HepG2 (cell line): ENCODE results near the gene CHCHD5.

Experiments
- CHD2 ChIP-seq: IDR thresholded peaks from 2 replicates; pipeline ENCODE4 v1.6.1; 2011; ENCODE audit warnings: low read depth, low read length, improper control_type of control experiment
- EHMT2 ChIP-seq: fragments of 200-600 bp; sonication (generic); IDR thresholded peaks from 2 replicates; pipeline ENCODE4 v1.7.0; 2017; ENCODE audit warnings: antibody characterized with exemption, low read depth, low read length, borderline replicate concordance
- ERF ChIP-seq: IDR thresholded peaks from 2 replicates; pipeline ENCODE4 v1.6.1; 2018; ENCODE audit warnings: missing biosample characterization, missing genetic modification reagents
- GABPA ChIP-seq, 2 experiments: IDR thresholded peaks; 2 replicates each; pipeline ENCODE4 v1.6.1; 2011 to 2016; ENCODE audit warnings: low read depth in 2 of 2, low read length in 1 of 2, missing biosample characterization in 1 of 2, missing genetic modification characterization in 1 of 2
- JUN ChIP-seq: sonication (generic); formaldehyde crosslinking; IDR thresholded peaks from 2 replicates; pipeline ENCODE4 v1.4.0; 2020; ENCODE audit warnings: mild to moderate bottlenecking, missing genetic modification reagents
- KDM5B ChIP-seq: sonication (generic); formaldehyde crosslinking; IDR thresholded peaks from 2 replicates; pipeline ENCODE4 v1.4.0; 2020; ENCODE audit warnings: missing genetic modification reagents, mild to moderate bottlenecking, borderline replicate concordance
- RAD21 ChIP-seq: fragments of 450-650 bp; formaldehyde crosslinking; IDR thresholded peaks from 2 replicates; pipeline ENCODE4 v1.5.0; 2020; ENCODE audit warnings: mild to moderate bottlenecking
- SP1 ChIP-seq, 2 experiments: fragments of 450-650 bp in 1 of 2; sonication (generic) in 1 of 2; formaldehyde crosslinking in 1 of 2; IDR thresholded peaks; 2 replicates each; pipeline versions ENCODE4 v1.4.0 to v1.6.1; 2016 to 2020; ENCODE audit warnings: missing genetic modification reagents in 1 of 2
- ZC3H4 ChIP-seq: sonication (generic); formaldehyde crosslinking; IDR thresholded peaks from 2 replicates; pipeline ENCODE4 v1.4.0; 2020; ENCODE audit warnings: missing genetic modification reagents, borderline replicate concordance
- ZFP1 ChIP-seq: IDR thresholded peaks from 2 replicates; pipeline ENCODE4 v1.6.1; 2016
- ZSCAN31 ChIP-seq: sonication (generic); formaldehyde crosslinking; IDR thresholded peaks from 2 replicates; pipeline ENCODE4 v1.5.0; 2020; ENCODE audit warnings: low read depth, mild to moderate bottlenecking, missing genetic modification reagents
- TF ChIP-seq, protein P1 (sequence below): sonication (generic); formaldehyde crosslinking; IDR thresholded peaks from 2 replicates; pipeline ENCODE4 v1.4.0; 2020; ENCODE audit warnings: missing genetic modification reagents, mild to moderate bottlenecking, borderline replicate concordance
- TF ChIP-seq, protein P2 (sequence below): fragments of 450-650 bp; IDR thresholded peaks from 2 replicates; pipeline ENCODE4 v1.6.1; 2016
- TF ChIP-seq, protein P3 (sequence below): sonication (generic); formaldehyde crosslinking; IDR thresholded peaks from 2 replicates; pipeline ENCODE4 v1.5.0; 2020; ENCODE audit warnings: mild to moderate bottlenecking, missing genetic modification reagents, moderate library complexity

DNA sequence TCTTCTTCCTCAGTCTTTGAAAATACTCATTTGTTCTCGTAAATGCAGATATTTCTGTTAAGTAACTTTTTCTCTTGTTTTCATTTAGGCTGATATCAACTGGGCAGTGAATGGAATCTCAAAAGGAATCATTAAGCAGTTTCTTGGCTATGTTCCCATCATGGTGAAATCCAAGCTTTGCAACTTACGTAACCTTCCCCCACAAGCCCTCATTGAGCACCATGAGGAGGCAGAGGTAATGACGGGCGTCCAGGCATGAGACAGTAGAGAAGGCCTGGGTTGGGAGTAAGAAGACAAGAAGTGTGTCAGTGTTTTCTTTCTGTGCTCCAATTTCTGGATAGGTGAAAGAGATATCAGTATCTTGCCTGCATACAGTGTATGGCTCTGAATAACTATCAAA lies 37.1 kb upstream of the CHCHD5 start:
- TF ChIP-seq KDM5B (CRISPR knock-in tag) (no peak), JUN (CRISPR knock-in tag) (no peak), GABPA (IDR thresholded peaks at IDR 0.05; ENCODE audit: low read depth, low read length) (no peak), GABPA (CRISPR knock-in tag; IDR thresholded peaks at IDR 0.05; ENCODE audit: low read depth) (no peak), EHMT2 (no peak), ERF (CRISPR knock-in tag) (no peak), ZFP1 (no peak), RAD21 (CRISPR knock-in tag) (no peak), SP1 (IDR thresholded peaks at IDR 0.05) (no peak), SP1 (CRISPR knock-in tag; IDR thresholded peaks at IDR 0.05) (no peak), ZSCAN31 (CRISPR knock-in tag) (no peak), CHD2 (no peak), ZC3H4 (CRISPR knock-in tag) (no peak)
- TF ChIP-seq, protein P1, sequence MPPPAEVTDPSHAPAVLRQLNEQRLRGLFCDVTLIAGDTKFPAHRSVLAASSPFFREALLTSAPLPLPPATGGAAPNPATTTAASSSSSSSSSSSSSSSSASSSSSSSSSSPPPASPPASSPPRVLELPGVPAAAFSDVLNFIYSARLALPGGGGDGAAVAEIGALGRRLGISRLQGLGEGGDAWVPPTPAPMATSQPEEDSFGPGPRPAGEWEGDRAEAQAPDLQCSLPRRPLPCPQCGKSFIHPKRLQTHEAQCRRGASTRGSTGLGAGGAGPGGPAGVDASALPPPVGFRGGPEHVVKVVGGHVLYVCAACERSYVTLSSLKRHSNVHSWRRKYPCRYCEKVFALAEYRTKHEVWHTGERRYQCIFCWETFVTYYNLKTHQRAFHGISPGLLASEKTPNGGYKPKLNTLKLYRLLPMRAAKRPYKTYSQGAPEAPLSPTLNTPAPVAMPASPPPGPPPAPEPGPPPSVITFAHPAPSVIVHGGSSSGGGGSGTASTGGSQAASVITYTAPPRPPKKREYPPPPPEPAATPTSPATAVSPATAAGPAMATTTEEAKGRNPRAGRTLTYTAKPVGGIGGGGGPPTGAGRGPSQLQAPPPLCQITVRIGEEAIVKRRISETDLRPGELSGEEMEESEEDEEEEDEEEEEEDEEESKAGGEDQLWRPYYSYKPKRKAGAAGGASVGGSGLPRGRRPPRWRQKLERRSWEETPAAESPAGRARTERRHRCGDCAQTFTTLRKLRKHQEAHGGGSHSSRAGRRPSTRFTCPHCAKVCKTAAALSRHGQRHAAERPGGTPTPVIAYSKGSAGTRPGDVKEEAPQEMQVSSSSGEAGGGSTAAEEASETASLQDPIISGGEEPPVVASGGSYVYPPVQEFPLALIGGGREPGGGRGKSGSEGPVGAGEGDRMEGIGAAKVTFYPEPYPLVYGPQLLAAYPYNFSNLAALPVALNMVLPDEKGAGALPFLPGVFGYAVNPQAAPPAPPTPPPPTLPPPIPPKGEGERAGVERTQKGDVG (CRISPR knock-in tag), result no peak
- TF ChIP-seq, protein P2, sequence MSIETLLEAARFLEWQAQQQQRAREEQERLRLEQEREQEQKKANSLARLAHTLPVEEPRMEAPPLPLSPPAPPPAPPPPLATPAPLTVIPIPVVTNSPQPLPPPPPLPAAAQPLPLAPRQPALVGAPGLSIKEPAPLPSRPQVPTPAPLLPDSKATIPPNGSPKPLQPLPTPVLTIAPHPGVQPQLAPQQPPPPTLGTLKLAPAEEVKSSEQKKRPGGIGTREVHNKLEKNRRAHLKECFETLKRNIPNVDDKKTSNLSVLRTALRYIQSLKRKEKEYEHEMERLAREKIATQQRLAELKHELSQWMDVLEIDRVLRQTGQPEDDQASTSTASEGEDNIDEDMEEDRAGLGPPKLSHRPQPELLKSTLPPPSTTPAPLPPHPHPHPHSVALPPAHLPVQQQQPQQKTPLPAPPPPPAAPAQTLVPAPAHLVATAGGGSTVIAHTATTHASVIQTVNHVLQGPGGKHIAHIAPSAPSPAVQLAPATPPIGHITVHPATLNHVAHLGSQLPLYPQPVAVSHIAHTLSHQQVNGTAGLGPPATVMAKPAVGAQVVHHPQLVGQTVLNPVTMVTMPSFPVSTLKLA, result no peak
- TF ChIP-seq, protein P3, sequence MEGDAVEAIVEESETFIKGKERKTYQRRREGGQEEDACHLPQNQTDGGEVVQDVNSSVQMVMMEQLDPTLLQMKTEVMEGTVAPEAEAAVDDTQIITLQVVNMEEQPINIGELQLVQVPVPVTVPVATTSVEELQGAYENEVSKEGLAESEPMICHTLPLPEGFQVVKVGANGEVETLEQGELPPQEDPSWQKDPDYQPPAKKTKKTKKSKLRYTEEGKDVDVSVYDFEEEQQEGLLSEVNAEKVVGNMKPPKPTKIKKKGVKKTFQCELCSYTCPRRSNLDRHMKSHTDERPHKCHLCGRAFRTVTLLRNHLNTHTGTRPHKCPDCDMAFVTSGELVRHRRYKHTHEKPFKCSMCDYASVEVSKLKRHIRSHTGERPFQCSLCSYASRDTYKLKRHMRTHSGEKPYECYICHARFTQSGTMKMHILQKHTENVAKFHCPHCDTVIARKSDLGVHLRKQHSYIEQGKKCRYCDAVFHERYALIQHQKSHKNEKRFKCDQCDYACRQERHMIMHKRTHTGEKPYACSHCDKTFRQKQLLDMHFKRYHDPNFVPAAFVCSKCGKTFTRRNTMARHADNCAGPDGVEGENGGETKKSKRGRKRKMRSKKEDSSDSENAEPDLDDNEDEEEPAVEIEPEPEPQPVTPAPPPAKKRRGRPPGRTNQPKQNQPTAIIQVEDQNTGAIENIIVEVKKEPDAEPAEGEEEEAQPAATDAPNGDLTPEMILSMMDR (CRISPR knock-in tag), result no peak
